ENCODE measurements around the gene POMGNT2. TPM values are rescaled to one million over a fixed set of nuclear protein-coding genes. Genes with fewer than 3 reads are reported as not detected.
A peak's percentile ranks its signal among the peaks of the same experiment; 100 is the strongest.

The POMGNT2 gene
- total and polyA plus RNA-seq, 12 donors, result 7.1 to 29.4 (median 16.9) TPM

DNA sequence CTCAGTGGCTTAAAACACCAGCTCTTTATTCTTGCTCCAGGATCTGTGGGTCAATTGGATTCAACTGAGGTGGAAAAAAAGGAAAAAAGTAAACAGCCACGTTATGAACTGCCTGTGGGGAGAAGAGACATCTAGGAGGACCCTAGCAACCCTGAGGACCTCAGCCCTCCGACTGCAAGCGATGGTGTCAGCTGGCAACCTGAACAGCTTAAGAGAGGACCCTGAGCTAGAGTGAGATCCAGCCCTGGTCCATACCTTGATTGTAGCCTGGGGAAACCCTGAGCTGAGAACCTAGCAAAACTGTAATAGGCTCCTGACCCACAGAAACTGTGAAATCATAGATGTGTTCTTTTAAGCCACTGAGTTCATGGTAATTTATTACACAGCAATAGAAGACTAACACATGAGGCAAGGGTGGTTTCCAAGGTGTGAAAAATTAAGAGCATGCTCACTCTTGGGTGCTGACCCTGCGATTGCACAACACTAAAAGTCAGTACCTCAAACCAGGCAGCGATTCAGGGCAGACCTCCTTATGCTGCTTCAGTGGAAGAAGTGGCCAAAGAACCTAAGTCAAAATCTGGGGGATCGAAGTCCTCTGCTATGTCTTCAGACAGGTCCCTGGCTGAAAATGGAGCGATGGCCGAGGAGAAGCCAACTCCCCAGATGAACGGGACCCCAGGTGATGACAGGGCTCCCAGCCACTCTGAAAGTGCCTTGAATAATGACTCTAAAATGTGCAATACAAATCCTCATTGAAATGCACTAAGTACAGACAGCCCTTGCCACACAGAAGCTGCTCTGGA lies 69.1 kb downstream of the POMGNT2 start:
- no peak for TF ChIP-seq CTCF (IDR thresholded peaks at IDR 0.05)
- Histone ChIP-seq H3K27me3 (peaks cover 0 to 3% (median 0%) of the 10 kb centered on the region in 7 donors), H3K4me1 (peaks cover 0 to 1% (median 0%) of the 10 kb centered on the region in 9 donors), H3K27ac (no peak overlapping the region), H3K36me3 (no peaks in the 10 kb centered on the region), H3K4me3 (no peak overlapping the region), H3K9me3 (no peaks in the 10 kb centered on the region)
- no peak for ATAC-seq
- intact Hi-C loops (cut with DNase I), result no loop called here
- WGBS, 2 donors, result 77 to 85% methylated on average over 9 of the region's 9 CpGs
- DNase-seq, result no peak

- no peak for ATAC-seq
- intact Hi-C loops (cut with DNase I), result no loop called here
- peak in 1 of 2 donors; percentile 2 for DNase-seq
These were observed 70.0 kb downstream of the POMGNT2 start for GRCh38 chr3:43035801-43036365.

GRCh38 chr3:43034911-43035310 lies 71.0 kb downstream of the POMGNT2 start:
- DNase-seq (no peak), ATAC-seq (no peak)
- Histone ChIP-seq H3K27ac (no peak overlapping the region), H3K4me3 (no peak overlapping the region), H3K27me3 (peaks cover 0 to 3% (median 0%) of the 10 kb centered on the region in 7 donors), H3K9me3 (no peaks in the 10 kb centered on the region), H3K36me3 (no peaks in the 10 kb centered on the region), H3K4me1 (peaks cover 0 to 10% (median 0%) of the 10 kb centered on the region in 9 donors)
- 77 to 85% methylated on average over 4 of the region's 4 CpGs for WGBS, 2 donors
- no peak for TF ChIP-seq CTCF (IDR thresholded peaks at IDR 0.05)
- intact Hi-C loops (cut with DNase I), result no loop called here

More at GRCh38 chr3:43035801-43036365, 70.0 kb downstream of the POMGNT2 start:
- no peak for TF ChIP-seq CTCF (IDR thresholded peaks at IDR 0.05)
- no peak overlapping the region for H3K27ac ChIP-seq
- H3K9me3 ChIP-seq, result no peaks in the 10 kb centered on the region
- no peaks in the 10 kb centered on the region for H3K36me3 ChIP-seq
- peaks cover 0 to 10% (median 0%) of the 10 kb centered on the region in 9 donors for H3K4me1 ChIP-seq
- H3K4me3 ChIP-seq, result no peak overlapping the region
- H3K27me3 ChIP-seq, result peaks cover 0 to 3% (median 0%) of the 10 kb centered on the region in 7 donors
- WGBS, 2 donors, result 80 to 86% methylated on average over 5 of the region's 5 CpGs

- no peak for DNase-seq
- 71 to 73% methylated on average over 4 of the region's 4 CpGs for WGBS, 2 donors
- intact Hi-C loops (cut with DNase I), result no loop called here
These were observed 71.7 kb downstream of the POMGNT2 start for GRCh38 chr3:43034200-43034599.

More at GRCh38 chr3:43034200-43034599, 71.7 kb downstream of the POMGNT2 start:
- Histone ChIP-seq H3K4me3 (no peak overlapping the region), H3K36me3 (no peaks in the 10 kb centered on the region), H3K9me3 (no peaks in the 10 kb centered on the region), H3K27ac (no peak overlapping the region), H3K4me1 (peaks cover 0 to 10% (median 0%) of the 10 kb centered on the region in 9 donors), H3K27me3 (peaks cover 0 to 3% (median 0%) of the 10 kb centered on the region in 7 donors)
- no peak for ATAC-seq
- no peak for TF ChIP-seq CTCF (IDR thresholded peaks at IDR 0.05)

All from heart right ventricle (tissue), 16 donors.